SK-N-SH (cell line): ENCODE measurements around the gene SPO11.

Experiments
- ELF1 ChIP-seq: IDR thresholded peaks from 2 replicates; pipeline ENCODE4 v1.4.0; 2012
- GATA2 ChIP-seq: sonication (generic); formaldehyde crosslinking; IDR thresholded peaks from 2 replicates; pipeline ENCODE4 v1.5.0; 2020; ENCODE audit warnings: mild to moderate bottlenecking, missing genetic modification reagents
- MXI1 ChIP-seq: IDR thresholded peaks from 2 replicates; pipeline ENCODE4 v1.6.1; 2012; ENCODE audit warnings: mild to moderate bottlenecking, low read depth, low read length, improper control_type of control experiment
- POLR2AphosphoS5 ChIP-seq: IDR thresholded peaks from 2 replicates; pipeline ENCODE4 v1.6.1; 2012; ENCODE audit warnings: low read depth, low read length
- RAD21 ChIP-seq: IDR thresholded peaks from 2 replicates; pipeline ENCODE4 v1.6.1; 2012; ENCODE audit warnings: mild to moderate bottlenecking, low read length
- YY1 ChIP-seq: IDR thresholded peaks from 2 replicates; pipeline ENCODE4 v1.4.0; 2012; ENCODE audit warnings: low read depth, mild to moderate bottlenecking
- ZBTB33 ChIP-seq: IDR thresholded peaks from 2 replicates; pipeline ENCODE4 v1.4.0; 2012; ENCODE audit warnings: low read depth, borderline replicate concordance

GRCh38 chr20:57282670-57283361 lies 46.8 kb upstream of the SPO11 start:
- TF ChIP-seq GATA2: no peak
- no peak for TF ChIP-seq POLR2AphosphoS5
- no peak for TF ChIP-seq YY1
- TF ChIP-seq MXI1: no peak
- no peak for TF ChIP-seq RAD21
- TF ChIP-seq ZBTB33: no peak
- no peak for TF ChIP-seq ELF1
